HG02970 (cell line): ENCODE data around the gene SLC26A6.

Experiments
- ATAC-seq: cut with Tn5 transposase; IDR thresholded peaks from one replicate; pipeline ENCODE4 v1.9.1; 2021; ENCODE audit warnings: mild to moderate bottlenecking, moderate library complexity, moderate number of reproducible peaks; ENCODE audit not compliant: unreplicated experiment, low FRiP score

SLC26A6 gene

GRCh38 chr3:48584836-48585235 is 50.4 kb downstream of the SLC26A6 start:
- ATAC-seq = no peak

GRCh38 chr3:48581621-48582481 is 53.4 kb downstream of the SLC26A6 start:
- ATAC-seq = no peak

GRCh38 chr3:48576647-48577046 is 58.6 kb downstream of the SLC26A6 start:
- ATAC-seq = no peak
